Adrenal gland (tissue), 5 donors: ENCODE data around the gene SLC25A42.

ENCODE experiments used
- POLR2A ChIP-seq, 2 donors: fragments of 450-650 bp; IDR thresholded peaks; one replicate each; pipeline ENCODE4 v1.6.1; 2017; ENCODE audit warnings: antibody characterized with exemption in 2 of 2, mild to moderate bottlenecking in 2 of 2, moderate library complexity in 1 of 2
- TF ChIP-seq, protein P1 (sequence below), 6 experiments: fragments of 450-650 bp in 4 of 6; fragments of 200-600 bp in 2 of 6; sonication (generic) in 1 of 6; IDR thresholded peaks; 1 replicate in 5 of 6; 2 replicates in 1 of 6; pipeline versions ENCODE4 v1.5.1 to v1.8.0; 2016 to 2021; ENCODE audit warnings: antibody characterized with exemption in 6 of 6, mild to moderate bottlenecking in 2 of 6, moderate library complexity in 1 of 6
- donor health status: DM: no; HTN: no; CAD: no.

DNA sequence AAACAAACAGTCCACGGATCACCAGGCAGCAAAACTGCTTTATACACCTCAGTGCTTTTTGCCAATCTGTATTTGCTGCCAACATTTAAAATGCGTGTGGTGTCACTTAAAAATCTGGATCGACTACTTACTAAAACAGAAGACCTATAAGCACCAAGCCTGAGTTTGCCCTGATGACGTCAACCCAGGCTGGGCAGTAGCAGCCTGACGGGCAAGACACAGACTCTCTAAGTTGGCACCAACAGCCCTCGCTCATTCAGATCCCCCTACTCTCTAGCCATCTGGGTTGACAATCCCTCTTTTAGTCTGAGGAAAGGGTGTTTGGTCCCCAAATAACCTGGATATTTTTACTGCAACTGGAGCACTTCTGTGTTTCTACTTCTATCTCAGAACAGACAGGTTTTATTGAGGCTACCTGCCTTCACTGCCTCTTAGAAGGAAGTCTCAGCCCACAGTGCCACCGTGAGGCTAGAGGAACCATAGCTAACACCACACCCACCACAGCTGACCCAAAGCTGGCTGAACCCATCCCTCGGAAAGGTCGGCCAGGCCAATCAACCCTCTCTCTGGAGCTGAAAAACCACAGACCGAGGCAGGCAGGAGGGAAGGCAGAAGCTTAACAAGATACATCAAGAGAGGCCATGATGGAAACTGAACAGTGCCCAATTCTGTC lies 37.4 kb upstream of the SLC25A42 start:
- TF ChIP-seq, protein P1, sequence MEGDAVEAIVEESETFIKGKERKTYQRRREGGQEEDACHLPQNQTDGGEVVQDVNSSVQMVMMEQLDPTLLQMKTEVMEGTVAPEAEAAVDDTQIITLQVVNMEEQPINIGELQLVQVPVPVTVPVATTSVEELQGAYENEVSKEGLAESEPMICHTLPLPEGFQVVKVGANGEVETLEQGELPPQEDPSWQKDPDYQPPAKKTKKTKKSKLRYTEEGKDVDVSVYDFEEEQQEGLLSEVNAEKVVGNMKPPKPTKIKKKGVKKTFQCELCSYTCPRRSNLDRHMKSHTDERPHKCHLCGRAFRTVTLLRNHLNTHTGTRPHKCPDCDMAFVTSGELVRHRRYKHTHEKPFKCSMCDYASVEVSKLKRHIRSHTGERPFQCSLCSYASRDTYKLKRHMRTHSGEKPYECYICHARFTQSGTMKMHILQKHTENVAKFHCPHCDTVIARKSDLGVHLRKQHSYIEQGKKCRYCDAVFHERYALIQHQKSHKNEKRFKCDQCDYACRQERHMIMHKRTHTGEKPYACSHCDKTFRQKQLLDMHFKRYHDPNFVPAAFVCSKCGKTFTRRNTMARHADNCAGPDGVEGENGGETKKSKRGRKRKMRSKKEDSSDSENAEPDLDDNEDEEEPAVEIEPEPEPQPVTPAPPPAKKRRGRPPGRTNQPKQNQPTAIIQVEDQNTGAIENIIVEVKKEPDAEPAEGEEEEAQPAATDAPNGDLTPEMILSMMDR (IDR thresholded peaks at IDR 0.05): no peak
- TF ChIP-seq POLR2A (IDR thresholded peaks at IDR 0.05): no peak
